GM10847 (cell line): ENCODE data around the gene PCNX1.

Source experiments
- POLR2A ChIP-seq: IDR thresholded peaks from 2 replicates; pipeline ENCODE4 v1.6.1; 2011; ENCODE audit not compliant: insufficient read length; ENCODE audit errors: extremely low read depth

Gene PCNX1

GRCh38 chr14:70887737-70888499, 19.3 kb upstream of the PCNX1 start:
- TF ChIP-seq POLR2A, result no peak

GRCh38 chr14:70888681-70889175, 18.5 kb upstream of the PCNX1 start:
- no peak for TF ChIP-seq POLR2A

DNA sequence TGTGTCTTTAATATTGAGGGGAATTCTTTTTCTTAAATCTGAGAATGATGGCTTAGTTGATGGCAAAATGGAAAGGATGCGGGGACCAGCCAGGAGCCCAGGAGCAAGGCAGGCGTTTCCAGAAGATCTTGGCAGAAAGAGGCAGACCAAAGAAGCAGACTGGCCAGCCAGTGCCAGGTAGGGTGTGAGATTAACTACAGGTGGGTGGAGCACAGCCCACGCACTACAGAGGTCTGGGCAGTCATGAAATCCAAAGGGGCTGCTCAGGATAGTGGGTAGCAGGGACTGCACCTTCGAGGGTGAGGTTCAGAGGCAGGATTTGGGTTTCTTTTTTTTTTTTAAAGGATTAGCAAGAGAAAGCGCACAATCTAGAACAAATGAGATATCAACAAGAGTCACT, 17.7 kb upstream of the PCNX1 start:
- no peak for TF ChIP-seq POLR2A

DNA sequence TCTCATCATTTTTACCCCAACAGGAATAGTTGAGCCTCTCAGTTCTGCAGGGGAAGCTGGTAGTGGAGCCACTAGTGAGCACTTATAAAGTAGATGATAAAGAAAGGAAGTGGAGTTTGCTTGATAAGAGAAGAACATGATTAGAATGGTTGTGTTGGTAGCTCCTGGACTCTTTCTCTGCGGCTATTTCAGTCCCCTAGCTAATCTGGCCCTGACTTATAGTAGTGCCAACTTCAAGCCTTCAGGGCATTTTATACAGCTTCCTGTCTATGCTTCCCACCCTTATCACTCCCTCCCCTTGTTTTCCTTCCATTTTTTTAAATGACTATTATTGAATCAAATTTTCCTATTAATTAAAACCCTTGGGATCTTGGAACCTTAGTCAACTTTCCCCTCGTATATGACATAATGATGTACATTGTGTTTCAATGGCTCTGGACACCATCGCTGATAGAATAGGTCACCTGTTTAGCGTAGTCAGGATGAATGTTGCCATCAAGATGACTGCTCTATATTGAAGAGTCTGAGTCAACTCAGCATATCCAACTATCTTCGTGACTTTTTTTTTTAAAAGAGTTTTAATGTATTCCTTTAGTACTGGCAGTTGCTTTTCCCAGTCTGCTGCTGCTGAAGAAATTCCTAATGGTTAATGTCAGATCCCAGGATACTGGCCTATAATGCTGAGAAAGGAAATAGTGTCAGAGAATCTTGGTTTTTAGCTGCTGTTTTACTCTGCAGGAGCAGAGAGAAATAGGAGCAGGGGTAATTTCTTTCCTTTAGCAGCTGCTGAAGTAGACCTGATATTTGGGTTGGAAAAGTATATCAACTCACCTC, 16.2 kb upstream of the PCNX1 start:
- TF ChIP-seq POLR2A, result no peak

GRCh38 chr14:70891737-70892136, 15.5 kb upstream of the PCNX1 start:
- TF ChIP-seq POLR2A, result no peak

DNA sequence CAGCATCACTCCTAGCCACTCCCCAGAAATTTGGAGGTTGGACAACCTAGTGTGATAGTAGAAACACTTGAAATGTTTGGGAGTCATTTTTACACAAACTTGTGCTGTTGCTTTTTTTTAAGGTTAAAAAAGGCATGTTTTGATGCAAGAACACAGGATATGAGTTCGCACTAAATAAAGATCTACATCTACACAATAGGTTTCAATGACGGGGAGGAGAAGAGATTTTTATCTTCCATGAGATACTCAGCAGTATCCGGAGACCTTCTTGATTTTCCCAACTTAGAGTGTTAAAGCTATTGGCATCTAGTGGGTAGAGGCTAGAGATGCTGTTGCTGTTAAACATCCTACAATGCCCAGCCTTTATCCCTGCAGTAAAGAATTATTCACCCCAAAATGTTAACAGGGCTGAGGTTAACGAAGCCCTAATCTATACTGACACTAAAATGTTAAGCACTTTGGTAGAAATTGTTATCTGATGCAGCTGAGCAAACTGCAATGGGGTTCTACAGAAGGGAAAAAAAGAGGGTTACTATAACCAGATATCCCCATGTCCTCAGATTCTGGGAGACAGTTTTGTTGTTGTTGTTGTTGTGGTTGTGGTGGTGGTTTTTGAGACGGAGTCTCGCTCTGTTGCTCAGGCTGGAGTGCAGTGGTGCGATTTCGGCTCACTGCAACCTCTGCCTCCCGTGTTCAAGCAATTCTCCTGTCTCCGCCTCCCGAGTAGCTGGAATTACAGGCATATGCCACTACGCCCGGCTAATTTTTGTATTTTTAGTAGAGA, 14.0 kb upstream of the PCNX1 start:
- TF ChIP-seq POLR2A, result no peak

GRCh38 chr14:70893858-70894291, 13.4 kb upstream of the PCNX1 start:
- no peak for TF ChIP-seq POLR2A

DNA sequence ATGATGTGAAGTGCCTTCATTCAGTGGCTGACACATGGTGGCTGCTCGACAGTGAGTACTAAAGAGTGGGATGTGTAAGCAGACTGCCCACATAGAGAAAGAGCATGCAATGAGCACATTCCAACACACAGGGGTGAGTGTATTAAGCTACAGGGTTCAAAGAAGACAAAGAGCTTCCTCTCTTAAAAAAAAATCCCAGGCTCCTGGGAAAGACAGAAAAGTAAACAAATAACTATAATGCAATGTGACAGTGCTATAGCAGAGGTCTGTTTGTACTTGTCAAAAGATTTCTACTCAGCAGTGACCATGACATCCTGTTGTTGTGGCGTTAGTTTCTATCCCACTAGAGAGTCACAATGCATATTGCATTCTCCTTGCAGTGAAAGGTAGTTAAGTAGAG, 12.4 kb upstream of the PCNX1 start:
- TF ChIP-seq POLR2A, result no peak

- TF ChIP-seq POLR2A, result no peak
Measured at GRCh38 chr14:70896317-70896716, 10.9 kb upstream of the PCNX1 start.

- no peak for TF ChIP-seq POLR2A
Measured at GRCh38 chr14:70896981-70897380, 10.3 kb upstream of the PCNX1 start.

DNA sequence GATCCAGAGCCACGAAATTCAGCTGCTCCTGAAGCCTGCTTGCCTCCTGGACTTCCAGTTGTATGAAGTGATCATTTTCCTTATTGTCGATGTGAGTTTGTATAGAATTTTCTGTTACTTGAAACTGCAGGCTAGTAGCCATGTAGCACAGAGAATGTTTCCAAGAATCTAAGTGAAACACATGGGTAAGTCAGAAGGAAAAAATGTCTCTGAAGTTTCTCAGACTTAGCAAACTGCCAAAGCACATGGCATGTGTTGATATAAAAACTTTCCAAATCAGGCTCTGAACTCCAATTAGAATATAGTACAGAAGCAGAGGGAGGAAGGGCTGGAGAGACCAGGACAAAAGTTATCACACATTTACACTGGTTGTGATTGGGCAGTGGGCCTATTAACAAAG, 9.8 kb upstream of the PCNX1 start:
- TF ChIP-seq POLR2A, result no peak

GRCh38 chr14:70898111-70898745, 9.0 kb upstream of the PCNX1 start:
- TF ChIP-seq POLR2A, result no peak

- TF ChIP-seq POLR2A, result no peak
Measured at GRCh38 chr14:70901269-70901668, 6.0 kb upstream of the PCNX1 start.

GRCh38 chr14:70902184-70902583, 5.1 kb upstream of the PCNX1 start:
- no peak for TF ChIP-seq POLR2A

DNA sequence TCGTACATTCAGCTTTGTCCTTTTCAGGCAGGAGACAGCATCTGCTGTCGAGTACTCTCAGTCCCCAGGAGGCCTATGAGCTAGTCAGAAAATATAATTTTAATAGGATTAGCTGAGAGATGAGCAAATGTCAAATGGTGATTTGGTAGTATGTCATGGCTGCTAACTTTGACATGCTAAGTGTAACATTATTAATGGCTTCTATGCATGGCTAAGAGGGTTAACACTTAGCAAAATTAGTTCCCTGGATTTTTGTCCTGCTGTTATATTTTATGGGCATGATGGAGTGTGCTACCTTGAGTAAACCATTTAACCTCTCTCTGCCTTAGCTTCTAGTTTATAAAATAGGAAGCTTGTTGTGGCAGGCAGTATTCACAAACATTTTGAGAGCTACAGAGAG, 2.9 kb upstream of the PCNX1 start:
- no peak for TF ChIP-seq POLR2A
